ENCODE data around the gene SLC25A22. TPM values are rescaled to one million over a fixed set of nuclear protein-coding genes. Genes with fewer than 3 reads are reported as not detected.

SLC25A22 gene
- polyA plus RNA-seq, 1 of the 3 experiments (the other 2 are of a cell fraction), result 50.9 TPM

- no peaks in the 10 kb centered on the region for H3K27me3 ChIP-seq (ENCODE audit: insufficient read depth)
- H3K9me3 ChIP-seq, result no peaks in the 10 kb centered on the region
- CTCF ChIA-PET, result interaction anchor here (1.4 kb wide), 1 partner anchor 16 kb away, joined by 5 read pairs; no protein-coding TSS in a partner anchor
- DNase-seq, result no peak
- no peak overlapping the region for H2AFZ ChIP-seq (ENCODE audit: low read depth)
- no peaks in the 10 kb centered on the region for H4K20me1 ChIP-seq (ENCODE audit: insufficient read depth)
- no peaks in the 10 kb centered on the region for H3K9me2 ChIP-seq
- peaks cover 34% of the 10 kb centered on the region for H3K79me2 ChIP-seq (ENCODE audit: insufficient read depth)
- H3K36me3 ChIP-seq (replicated peaks in 1 of 2; ENCODE audit: control insufficient read depth in 1 of 2, insufficient read depth in 2 of 2, low read length in 1 of 2), result peaks cover 0 to 38% of the 10 kb centered on the region in 2 experiments
- no peak overlapping the region for H3K4me3 ChIP-seq (ENCODE audit: low read depth in 2 of 2, low read length in 1 of 2)
- POLR2A ChIA-PET, result no interaction called here
- WGBS (ENCODE audit: low lambda C conversion rate), result 100% methylated on average over 3 of the region's 32 CpGs
- no peak overlapping the region for H3K4me2 ChIP-seq
- 0 out of 4 replicates have a peak overlapping the region, but pooled peaks of 1 of the 2 experiments have one; percentile 14 for H3K27ac ChIP-seq (ENCODE audit: low read depth in 2 of 2, low read length in 1 of 2)
- H3K4me1 ChIP-seq (ENCODE audit: control insufficient read depth in 1 of 2, insufficient read depth in 2 of 2, low read depth in 1 of 2, low read length in 1 of 2), result peaks cover 14 to 41% of the 10 kb centered on the region in 2 experiments; a peak in 2 of 4 replicates
- TF ChIP-seq GATA2 (CRISPR knock-in tag; IDR thresholded peaks at IDR 0.05), result no peak
- no peak for TF ChIP-seq GABPA (IDR thresholded peaks at IDR 0.05; ENCODE audit: low read depth)
- no peak for TF ChIP-seq RFX5 (IDR thresholded peaks at IDR 0.05; ENCODE audit: low read length)
- no peak for TF ChIP-seq MEF2A (IDR thresholded peaks at IDR 0.05; ENCODE audit: borderline replicate concordance, low read depth)
- no peak for TF ChIP-seq RCOR1 (IDR thresholded peaks at IDR 0.05; ENCODE audit: low read length)
- TF ChIP-seq TAF1 (IDR thresholded peaks at IDR 0.05; ENCODE audit: borderline replicate concordance, low read depth, low read length), result no peak
- no peak for TF ChIP-seq CHD2 (IDR thresholded peaks at IDR 0.05; ENCODE audit: low read length, partially characterized antibody)
- TF ChIP-seq ELF1 (IDR thresholded peaks at IDR 0.05), result no peak
- no peak for TF ChIP-seq TEAD4 (IDR thresholded peaks at IDR 0.05; ENCODE audit: borderline replicate concordance, insufficient read depth)
- no peak for TF ChIP-seq POLR2AphosphoS5 (IDR thresholded peaks at IDR 0.05; ENCODE audit: low read depth, low read length)
- no peak for TF ChIP-seq YY1 (IDR thresholded peaks at IDR 0.05; ENCODE audit: low read depth)
- no peak for TF ChIP-seq SMC3 (IDR thresholded peaks at IDR 0.05; ENCODE audit: low read depth, low read length)
- no peak for TF ChIP-seq IRF3 (IDR thresholded peaks at IDR 0.05; ENCODE audit: low read depth, low read length)
- no peak for TF ChIP-seq PBX3 (IDR thresholded peaks at IDR 0.05)
- no peak for TF ChIP-seq REST (IDR thresholded peaks at IDR 0.05; ENCODE audit: low read depth, low read length)
- no peak overlapping the region for H3K9ac ChIP-seq
- H3F3A ChIP-seq (replicated peaks; ENCODE audit: insufficient read depth), result peaks cover 14% of the 10 kb centered on the region
These were observed 1.7 kb upstream of the SLC25A22 start for GRCh38 chr11:799641-800316.
